Mucosa of rectum (tissue), 2 donors: ENCODE data around the gene CALD1.

ENCODE experiments used
- H3K27ac ChIP-seq, 2 donors: one replicate each; pipeline ENCODE4 v1.7.0; 2013; ENCODE audit warnings: inconsistent platforms in 2 of 2, low read depth in 2 of 2, low read length in 2 of 2
- H3K27me3 ChIP-seq, 2 donors: one replicate each; pipeline ENCODE4 v1.7.0; 2013; ENCODE audit warnings: low read length in 2 of 2; ENCODE audit not compliant: control insufficient read depth in 2 of 2, insufficient read depth in 2 of 2
- H3K36me3 ChIP-seq, 2 donors: one replicate each; pipeline ENCODE4 v1.7.0; 2013; ENCODE audit warnings: low read length in 2 of 2; ENCODE audit not compliant: control insufficient read depth in 2 of 2, insufficient read depth in 2 of 2
- H3K4me1 ChIP-seq, 2 donors: one replicate each; pipeline ENCODE4 v1.7.0; 2013; ENCODE audit warnings: low read length in 2 of 2, mild to moderate bottlenecking in 1 of 2; ENCODE audit not compliant: control insufficient read depth in 2 of 2, insufficient read depth in 2 of 2
- H3K4me3 ChIP-seq, 2 donors: one replicate each; pipeline ENCODE4 v1.7.0; 2013; ENCODE audit warnings: low read length in 2 of 2
- H3K9ac ChIP-seq, 2 donors: one replicate each; pipeline ENCODE4 v1.7.0; 2013; ENCODE audit warnings: low read length in 2 of 2, low read depth in 1 of 2, mild to moderate bottlenecking in 1 of 2
- H3K9me3 ChIP-seq, 2 donors: one replicate each; pipeline ENCODE4 v1.7.0; 2013; ENCODE audit warnings: low read length in 2 of 2; ENCODE audit not compliant: control insufficient read depth in 2 of 2
- donor health status: healthy.
- donor health status: Normal muscosa, but diverticular disease.

Gene CALD1

GRCh38 chr7:134773164-134773563 lies 6.3 kb upstream of the CALD1 start:
- Histone ChIP-seq H3K27me3 (no peaks in the 10 kb centered on the region), H3K9ac (no peak overlapping the region), H3K4me1 (no peaks in the 10 kb centered on the region), H3K36me3 (no peaks in the 10 kb centered on the region), H3K9me3 (no peaks in the 10 kb centered on the region), H3K27ac (no peak overlapping the region), H3K4me3 (no peak overlapping the region)

- Histone ChIP-seq H3K9ac (no peak overlapping the region), H3K9me3 (no peaks in the 10 kb centered on the region), H3K27ac (no peak overlapping the region), H3K4me3 (no peak overlapping the region), H3K36me3 (no peaks in the 10 kb centered on the region), H3K4me1 (peaks cover 0 to 6% of the 10 kb centered on the region in 2 donors), H3K27me3 (no peaks in the 10 kb centered on the region)
Observed at GRCh38 chr7:134774119-134774518, 5.3 kb upstream of the CALD1 start.

- Histone ChIP-seq H3K4me1 (peaks cover 0 to 6% of the 10 kb centered on the region in 2 donors), H3K27ac (no peak overlapping the region)
Observed at GRCh38 chr7:134777470-134777869, 2.0 kb upstream of the CALD1 start.

GRCh38 chr7:134777908-134778580 lies 1.4 kb upstream of the CALD1 start:
- Histone ChIP-seq H3K27ac (peak overlapping the region; percentile 62 to 78), H3K36me3 (no peaks in the 10 kb centered on the region), H3K9me3 (no peaks in the 10 kb centered on the region), H3K9ac (no peak overlapping the region), H3K4me3 (no peak overlapping the region), H3K27me3 (no peaks in the 10 kb centered on the region), H3K4me1 (peaks cover 0 to 6% of the 10 kb centered on the region in 2 donors)

More at GRCh38 chr7:134777470-134777869, 2.0 kb upstream of the CALD1 start:
- Histone ChIP-seq H3K27me3 (no peaks in the 10 kb centered on the region), H3K9ac (no peak overlapping the region), H3K36me3 (no peaks in the 10 kb centered on the region), H3K4me3 (no peak overlapping the region), H3K9me3 (no peaks in the 10 kb centered on the region)

GRCh38 chr7:134779741-134780065 lies 269 bp downstream of the CALD1 start:
- Histone ChIP-seq H3K9me3 (no peaks in the 10 kb centered on the region), H3K27ac (peak overlapping the region; percentile 75 to 78), H3K4me1 (peaks cover 0 to 6% of the 10 kb centered on the region in 2 donors), H3K27me3 (no peaks in the 10 kb centered on the region), H3K9ac (peak overlapping the region; percentile 63), H3K4me3 (peak overlapping the region; percentile 59 to 77), H3K36me3 (no peaks in the 10 kb centered on the region)

- Histone ChIP-seq H3K9ac (peak overlapping the region; percentile 63), H3K4me3 (peak overlapping the region; percentile 59 to 77), H3K36me3 (no peaks in the 10 kb centered on the region), H3K9me3 (no peaks in the 10 kb centered on the region), H3K4me1 (peaks cover 0 to 6% of the 10 kb centered on the region in 2 donors), H3K27me3 (no peaks in the 10 kb centered on the region), H3K27ac (peak overlapping the region; percentile 75 to 78)
Observed at GRCh38 chr7:134780166-134780828, 863 bp downstream of the CALD1 start.

GRCh38 chr7:134781171-134781570 lies 1.7 kb downstream of the CALD1 start:
- no peaks in the 10 kb centered on the region for H3K9me3 ChIP-seq
- H3K36me3 ChIP-seq = no peaks in the 10 kb centered on the region
- no peaks in the 10 kb centered on the region for H3K27me3 ChIP-seq
- H3K9ac ChIP-seq = no peak overlapping the region
- H3K4me1 ChIP-seq = peaks cover 0 to 6% of the 10 kb centered on the region in 2 donors
- peak overlapping the region; percentile 59 to 77 for H3K4me3 ChIP-seq
- peak overlapping the region; percentile 75 to 78 for H3K27ac ChIP-seq

GRCh38 chr7:134782121-134782623 lies 2.7 kb downstream of the CALD1 start:
- no peaks in the 10 kb centered on the region for H3K36me3 ChIP-seq
- no peaks in the 10 kb centered on the region for H3K9me3 ChIP-seq
- H3K4me1 ChIP-seq = peaks cover 0 to 6% of the 10 kb centered on the region in 2 donors
- H3K27ac ChIP-seq = peak overlapping the region; percentile 1 to 75
- no peak overlapping the region for H3K9ac ChIP-seq
- H3K4me3 ChIP-seq = peak overlapping the region; percentile 31 to 77
- no peaks in the 10 kb centered on the region for H3K27me3 ChIP-seq

- peak overlapping the region in 1 of 2 donors; percentile 3 for H3K27ac ChIP-seq
- H3K36me3 ChIP-seq = no peaks in the 10 kb centered on the region
- H3K27me3 ChIP-seq = no peaks in the 10 kb centered on the region
- H3K4me1 ChIP-seq = peaks cover 0 to 4% of the 10 kb centered on the region in 2 donors
- H3K4me3 ChIP-seq = peak overlapping the region in 1 of 2 donors; percentile 77
- H3K9ac ChIP-seq = no peak overlapping the region
- H3K9me3 ChIP-seq = no peaks in the 10 kb centered on the region
Observed at GRCh38 chr7:134783294-134784069, 4.0 kb downstream of the CALD1 start.
